Fibroblast of pulmonary artery (primary cell): Measurements from ENCODE around the gene EIF4G1.

Source experiments
- DNase-seq: peaks from one replicate; pipeline ENCODE4 v3.0.0-alpha.2; 2010; ENCODE audit warnings: low read depth
- H3K4me3 ChIP-seq: replicated peaks from 2 replicates; pipeline ENCODE4 v1.5.1; 2011; ENCODE audit warnings: low read depth, mild to moderate bottlenecking, control low read depth, low read length, moderate library complexity
- CTCF ChIP-seq: IDR thresholded peaks from 2 replicates; pipeline ENCODE4 v1.5.1; 2011; ENCODE audit warnings: mild to moderate bottlenecking, control low read depth, low read length, inconsistent platforms; ENCODE audit errors: missing control alignments

EIF4G1 gene

DNA sequence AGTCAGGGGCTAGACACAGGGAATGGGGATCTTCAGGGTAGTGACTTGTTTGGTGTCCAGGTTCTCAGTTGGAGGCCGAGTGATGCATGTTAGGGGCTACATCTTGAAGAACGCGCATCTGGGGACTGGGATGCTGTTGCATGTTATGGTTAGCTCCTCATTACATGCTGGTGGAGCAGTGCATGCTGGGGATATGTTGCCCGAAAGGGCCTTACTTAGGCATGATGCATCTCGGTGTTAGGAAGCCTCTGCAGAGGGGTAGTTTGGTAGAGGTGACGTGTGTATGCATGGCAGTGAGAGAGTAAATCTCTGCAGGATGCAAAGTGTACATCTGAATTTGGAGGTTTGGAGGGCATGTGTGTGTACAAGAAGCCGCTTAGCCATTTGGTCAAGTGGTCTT lies 2.4 kb downstream of the EIF4G1 start:
- H3K4me3 ChIP-seq: peak overlapping the region; percentile 92
- TF ChIP-seq CTCF: no peak
- no peak for DNase-seq

GRCh38 chr3:184317201-184317600 lies 2.8 kb downstream of the EIF4G1 start:
- no peak for TF ChIP-seq CTCF
- peak overlapping the region; percentile 92 for H3K4me3 ChIP-seq
- no peak for DNase-seq

DNA sequence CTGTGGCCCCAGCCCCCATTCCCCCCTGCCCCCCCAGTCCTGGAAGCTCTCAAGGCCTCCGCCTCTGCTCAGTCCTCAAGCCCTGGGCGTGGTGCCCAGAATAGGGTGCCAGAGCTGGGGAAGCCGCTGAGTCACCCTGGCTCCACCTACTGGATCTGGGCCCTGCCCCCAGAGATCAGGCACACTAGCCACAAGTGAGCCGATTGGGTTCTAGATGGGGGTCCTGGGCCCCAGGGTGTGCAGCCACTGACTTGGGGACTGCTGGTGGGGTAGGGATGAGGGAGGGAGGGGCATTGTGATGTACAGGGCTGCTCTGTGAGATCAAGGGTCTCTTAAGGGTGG lies 5.7 kb downstream of the EIF4G1 start:
- no peak for TF ChIP-seq CTCF
- peak overlapping the region; percentile 34 for H3K4me3 ChIP-seq
- peak; percentile 96 for DNase-seq

GRCh38 chr3:184321666-184322065 lies 7.3 kb downstream of the EIF4G1 start:
- no peak for DNase-seq
- TF ChIP-seq CTCF: no peak
- no peak overlapping the region for H3K4me3 ChIP-seq

DNA sequence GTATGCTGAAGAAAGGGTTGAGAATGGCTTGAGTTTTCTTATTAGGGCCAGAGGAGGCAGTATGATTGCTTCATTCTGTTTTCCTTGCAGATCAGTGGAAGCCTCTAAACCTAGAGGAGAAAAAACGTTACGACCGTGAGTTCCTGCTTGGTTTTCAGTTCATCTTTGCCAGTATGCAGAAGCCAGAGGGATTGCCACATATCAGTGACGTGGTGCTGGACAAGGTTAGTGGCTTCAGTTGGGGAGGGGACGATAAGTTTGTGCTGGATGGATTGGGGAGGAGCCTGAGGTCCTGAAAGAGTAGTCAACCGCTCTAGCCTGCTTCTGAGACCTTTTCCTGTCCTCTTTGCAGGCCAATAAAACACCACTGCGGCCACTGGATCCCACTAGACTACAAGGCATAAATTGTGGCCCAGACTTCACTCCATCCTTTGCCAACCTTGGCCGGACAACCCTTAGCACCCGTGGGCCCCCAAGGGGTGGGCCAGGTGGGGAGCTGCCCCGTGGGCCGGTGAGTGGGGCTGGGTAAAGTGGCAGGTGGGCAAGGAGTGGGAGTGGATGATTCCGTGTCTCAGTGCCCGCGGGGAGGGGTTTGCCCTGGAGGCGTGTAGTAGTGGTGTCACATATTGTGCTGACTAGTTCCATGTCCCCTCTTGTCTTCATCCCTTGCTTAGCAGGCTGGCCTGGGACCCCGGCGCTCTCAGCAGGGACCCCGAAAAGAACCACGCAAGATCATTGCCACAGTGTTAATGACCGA lies 8.5 kb downstream of the EIF4G1 start:
- no peak for DNase-seq
- H3K4me3 ChIP-seq: no peak overlapping the region
- no peak for TF ChIP-seq CTCF

- no peak for TF ChIP-seq CTCF
- no peak overlapping the region for H3K4me3 ChIP-seq
- no peak for DNase-seq
Measured at GRCh38 chr3:184323696-184324095, 9.3 kb downstream of the EIF4G1 start.

- no peak for TF ChIP-seq CTCF
Measured at GRCh38 chr3:184325269-184325668, 10.9 kb downstream of the EIF4G1 start.

More at GRCh38 chr3:184325269-184325668, 10.9 kb downstream of the EIF4G1 start:
- DNase-seq: no peak
- no peak overlapping the region for H3K4me3 ChIP-seq
